Measurements from ENCODE around the gene PRPF18.

- no peak for TF ChIP-seq CTCF (IDR thresholded peaks at IDR 0.05)
- TF ChIP-seq POLR2A (IDR thresholded peaks at IDR 0.05) = no peak
- no peak for TF ChIP-seq EP300 (IDR thresholded peaks at IDR 0.05)
These were observed 26.8 kb downstream of the PRPF18 start for GRCh38 chr10:13613519-13613918.
